ENCODE results near the gene ZC3H4. TPM values are rescaled to one million over a fixed set of nuclear protein-coding genes. Genes with fewer than 3 reads are reported as not detected.
A peak's percentile ranks its signal among the peaks of the same experiment; 100 is the strongest.

The ZC3H4 gene
- total and polyA plus RNA-seq, 9 of the 15 experiments (the other 6 are each of a cell fraction or from before 2014, with no cell fraction given): 2.2 to 75.6 (median 18.3) TPM

- peak; percentile 93 for TF ChIP-seq MGA (IDR thresholded peaks at IDR 0.05)
- no peak for TF ChIP-seq ZNF184 (CRISPR knock-in tag; IDR thresholded peaks at IDR 0.05)
- TF ChIP-seq ZNF140 (CRISPR knock-in tag; IDR thresholded peaks at IDR 0.05): no peak
- no peak for TF ChIP-seq MCM7 (IDR thresholded peaks at IDR 0.05)
- TF ChIP-seq FUS (optimal IDR thresholded peaks at IDR 0.05; ENCODE audit: low read depth, low read length): no peak
- no peak for TF ChIP-seq KLF13 (tag; IDR thresholded peaks at IDR 0.05; ENCODE audit: borderline replicate concordance, low read depth)
- TF ChIP-seq KLF6 (CRISPR knock-in tag; IDR thresholded peaks at IDR 0.05; ENCODE audit: borderline replicate concordance): no peak
- peak; percentile 33; the same call in 1 of the 2 replicates for TF ChIP-seq CEBPB (tag; IDR thresholded peaks at IDR 0.05)
- TF ChIP-seq KLF16 (IDR thresholded peaks at IDR 0.05): no peak
- no peak for TF ChIP-seq SMARCB1 (IDR thresholded peaks at IDR 0.05; ENCODE audit: insufficient read length, low read depth)
- no peak; the same call in 1 of the 2 replicates for TF ChIP-seq ZKSCAN1 (IDR thresholded peaks at IDR 0.05; ENCODE audit: low read depth, low read length)
- TF ChIP-seq RNF219 (CRISPR knock-in tag; IDR thresholded peaks at IDR 0.05): no peak
Measured at GRCh38 chr19:47047763-47048405, 65.7 kb downstream of the ZC3H4 start (continued).
